Upper lobe of left lung (tissue), 4 donors: Measurements from ENCODE around the gene ARHGEF12.

Source experiments
- EP300 ChIP-seq, 4 donors: sonication (generic); formaldehyde crosslinking; IDR thresholded peaks; one replicate each; pipeline ENCODE4 v1.5.1; 2017; ENCODE audit warnings: antibody characterized with exemption in 4 of 4, control low read depth in 2 of 4
- POLR2A ChIP-seq, 4 donors: fragments of 450-650 bp; IDR thresholded peaks; one replicate each; pipeline ENCODE4 v1.5.1; 2016 to 2017; ENCODE audit warnings: antibody characterized with exemption in 4 of 4, mild to moderate bottlenecking in 2 of 4
- TF ChIP-seq, protein P1 (sequence below), 6 experiments: fragments of 450-650 bp in 4 of 6; fragments of 200-600 bp in 2 of 6; sonication (generic) in 2 of 6; IDR thresholded peaks; one replicate each; pipeline ENCODE4 v1.5.1; 2016 to 2019; ENCODE audit warnings: antibody characterized with exemption in 6 of 6

DNA sequence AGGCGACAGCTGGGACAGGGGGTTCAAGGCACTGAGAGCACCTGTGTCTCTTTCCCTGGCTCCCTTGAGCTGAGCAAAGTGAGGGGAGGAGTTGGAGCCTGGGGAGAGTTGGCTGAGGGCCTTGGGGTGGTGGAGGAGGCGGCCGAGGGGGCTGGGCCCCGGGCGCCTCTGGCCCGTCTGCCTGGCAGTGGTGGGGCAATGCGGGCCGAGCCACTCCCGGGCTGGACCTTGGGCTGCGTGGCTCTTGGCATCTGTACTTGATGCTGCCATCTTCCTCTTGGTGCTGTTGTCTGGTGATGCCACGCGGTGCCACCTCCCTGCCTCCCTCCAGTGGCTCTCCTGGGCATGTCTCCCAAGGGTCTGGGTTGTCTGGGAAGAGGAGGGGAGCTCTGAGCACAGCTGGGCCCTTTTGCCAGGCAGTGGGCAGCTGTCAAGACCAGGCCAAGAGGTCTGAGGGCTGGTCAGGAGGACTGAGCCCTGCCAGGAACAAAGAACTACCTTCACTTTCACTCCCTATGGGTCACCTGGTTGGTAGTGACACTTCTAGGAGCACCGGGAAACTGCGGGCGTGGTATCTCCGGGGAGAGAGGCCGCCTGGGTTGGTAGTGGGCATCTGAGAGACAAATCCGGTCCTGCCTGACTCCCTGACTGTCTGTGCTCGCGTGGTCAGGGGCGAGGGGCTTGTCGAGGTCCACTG lies 176.7 kb downstream of the ARHGEF12 start:
- TF ChIP-seq, protein P1, sequence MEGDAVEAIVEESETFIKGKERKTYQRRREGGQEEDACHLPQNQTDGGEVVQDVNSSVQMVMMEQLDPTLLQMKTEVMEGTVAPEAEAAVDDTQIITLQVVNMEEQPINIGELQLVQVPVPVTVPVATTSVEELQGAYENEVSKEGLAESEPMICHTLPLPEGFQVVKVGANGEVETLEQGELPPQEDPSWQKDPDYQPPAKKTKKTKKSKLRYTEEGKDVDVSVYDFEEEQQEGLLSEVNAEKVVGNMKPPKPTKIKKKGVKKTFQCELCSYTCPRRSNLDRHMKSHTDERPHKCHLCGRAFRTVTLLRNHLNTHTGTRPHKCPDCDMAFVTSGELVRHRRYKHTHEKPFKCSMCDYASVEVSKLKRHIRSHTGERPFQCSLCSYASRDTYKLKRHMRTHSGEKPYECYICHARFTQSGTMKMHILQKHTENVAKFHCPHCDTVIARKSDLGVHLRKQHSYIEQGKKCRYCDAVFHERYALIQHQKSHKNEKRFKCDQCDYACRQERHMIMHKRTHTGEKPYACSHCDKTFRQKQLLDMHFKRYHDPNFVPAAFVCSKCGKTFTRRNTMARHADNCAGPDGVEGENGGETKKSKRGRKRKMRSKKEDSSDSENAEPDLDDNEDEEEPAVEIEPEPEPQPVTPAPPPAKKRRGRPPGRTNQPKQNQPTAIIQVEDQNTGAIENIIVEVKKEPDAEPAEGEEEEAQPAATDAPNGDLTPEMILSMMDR (IDR thresholded peaks at IDR 0.05), result no peak
- no peak for TF ChIP-seq POLR2A (IDR thresholded peaks at IDR 0.05)
- no peak for TF ChIP-seq EP300 (IDR thresholded peaks at IDR 0.05)
